ENCODE data around the gene HEPHL1.

GRCh38 chr11:94103471-94103870, 82.3 kb downstream of the HEPHL1 start:
- TF ChIP-seq CTCF (IDR thresholded peaks at IDR 0.05; ENCODE audit: low read depth, low read length) (no peak), POLR2A (IDR thresholded peaks at IDR 0.05; ENCODE audit: extremely low read depth, insufficient read length) (no peak)

All from NB4 (cell line).